GM12878 (cell line): ENCODE measurements around the gene SIK3. TPM values are rescaled to one million over a fixed set of nuclear protein-coding genes. Genes with fewer than 3 reads are reported as not detected.

ENCODE experiments used
- ATAC-seq: fragments of 200-7000 bp; cut with Tn5 transposase; 3 replicates; pipeline ENCODE4 v1.9.1; 2020; ENCODE audit warnings: mild to moderate bottlenecking, moderate library complexity
- BruUV-seq: library from RNA; stranded (reverse); fragments of 400-500 nt; replicated peaks from 2 replicates; lab custom pipeline; 2021; lab: Mats Ljungman, UMichigan
- CTCF ChIA-PET: fragments of 300-600 bp; sonication (Branson Sonifier 250); formaldehyde crosslinking; extraction: SDS; loops from one replicate; lab custom pipeline; 2021; ENCODE audit warnings: inconsistent platforms; lab: Yijun Ruan, JAX
- POLR2A ChIA-PET: fragments of 350-600 bp; formaldehyde crosslinking; extraction: SDS; loops from one replicate; lab custom pipeline; 2021; ENCODE audit warnings: inconsistent platforms; lab: Charles Lee
- RAD21 ChIA-PET: fragments of 300-600 bp; sonication (Branson Sonifier 250); formaldehyde crosslinking; loops from one replicate; lab custom pipeline; 2023; ENCODE audit warnings: antibody characterized with exemption; ENCODE audit not compliant: unreplicated experiment; lab: Charles Lee
- SMC1A ChIA-PET: fragments of 300-600 bp; sonication (Branson Sonifier 250); formaldehyde crosslinking; loops from one replicate; lab custom pipeline; 2023; ENCODE audit not compliant: unreplicated experiment, uncharacterized antibody; lab: Charles Lee
- DNase-seq: peaks from one replicate; pipeline ENCODE4 v3.0.0-alpha.2; 2011; ENCODE audit warnings: low read depth, low spot score
- FAIRE-seq: peaks from 3 replicates; lab custom pipeline; 2011; peaks lifted over from hg19 to GRCh38; lab: Jason Lieb, UNC
- H2AFZ ChIP-seq: 2 replicates; pipeline ENCODE4 v1.6.0; 2011; ENCODE audit warnings: low read depth, low read length, control low read depth; ENCODE audit not compliant: control insufficient read depth
- H3K27ac ChIP-seq: 2 replicates; pipeline ENCODE4 v1.5.1; 2011; ENCODE audit warnings: control low read depth; ENCODE audit not compliant: control insufficient read depth, insufficient read depth
- H3K27me3 ChIP-seq, 2 experiments: replicated peaks in 1 of 2; 2 replicates each; pipeline versions ENCODE4 v1.6.0 to v1.6.1; 2011; ENCODE audit warnings: low read length in 1 of 2; ENCODE audit not compliant: control insufficient read depth in 2 of 2, insufficient read depth in 2 of 2
- H3K36me3 ChIP-seq, 2 experiments: 2 replicates each; pipeline ENCODE4 v1.5.1; 2011; ENCODE audit warnings: low read length in 1 of 2; ENCODE audit not compliant: control insufficient read depth in 2 of 2, insufficient read depth in 2 of 2
- H3K4me1 ChIP-seq: 2 replicates; pipeline ENCODE4 v1.6.1; 2011; ENCODE audit warnings: mild to moderate bottlenecking, low read length, moderate library complexity, mixed read lengths; ENCODE audit not compliant: control insufficient read depth, insufficient read depth
- H3K4me2 ChIP-seq: 2 replicates; pipeline ENCODE4 v1.6.0; 2011; ENCODE audit warnings: control low read depth; ENCODE audit not compliant: control insufficient read depth, insufficient read depth
- H3K4me3 ChIP-seq: fragments of 200-600 bp; sonication (generic); 2 replicates; pipeline ENCODE4 v1.5.1; 2016
- H3K79me2 ChIP-seq: 2 replicates; pipeline ENCODE4 v1.6.0; 2011; ENCODE audit warnings: low read length; ENCODE audit not compliant: control insufficient read depth, insufficient read depth
- H3K9ac ChIP-seq: 2 replicates; pipeline ENCODE4 v1.8.0; 2011; ENCODE audit warnings: low read length, control low read depth, mixed read lengths; ENCODE audit not compliant: control insufficient read depth, insufficient read depth
- H3K9me3 ChIP-seq: replicated peaks from 3 replicates; pipeline ENCODE4 v1.5.1; 2011; ENCODE audit warnings: mild to moderate bottlenecking, low read length; ENCODE audit not compliant: control insufficient read depth, insufficient read depth
- H4K20me1 ChIP-seq: 2 replicates; pipeline ENCODE4 v1.6.0; 2011; ENCODE audit not compliant: control insufficient read depth, insufficient read depth
- BHLHE40 ChIP-seq, 2 experiments: fragments of 450-650 bp in 1 of 2; IDR thresholded peaks; 2 replicates each; pipeline ENCODE4 v1.6.1; 2011 to 2017; ENCODE audit warnings: low read depth in 2 of 2, borderline replicate concordance in 1 of 2, improper control_type of control experiment in 1 of 2, low read length in 1 of 2, mild to moderate bottlenecking in 1 of 2
- CREM ChIP-seq: IDR thresholded peaks from 2 replicates; pipeline ENCODE4 v1.6.1; 2014; ENCODE audit warnings: antibody characterized with exemption, low read depth
- EP300 ChIP-seq, 2 experiments: fragments of 150-350 bp in 1 of 2; IDR thresholded peaks; 2 replicates each; pipeline ENCODE4 v1.6.1; 2011 to 2012; ENCODE audit warnings: low read depth in 2 of 2, low read length in 2 of 2, borderline replicate concordance in 1 of 2, improper control_type of control experiment in 1 of 2, inconsistent platforms in 1 of 2; ENCODE audit not compliant: control insufficient read depth in 1 of 2
- FOXM1 ChIP-seq: IDR thresholded peaks from 2 replicates; pipeline ENCODE4 v1.6.1; 2012; ENCODE audit warnings: low read depth, mild to moderate bottlenecking, inconsistent platforms, low read length, moderate library complexity
- MEF2A ChIP-seq: IDR thresholded peaks from 2 replicates; pipeline ENCODE4 v1.6.1; 2011; ENCODE audit warnings: low read depth, mild to moderate bottlenecking, low read length, moderate library complexity; ENCODE audit not compliant: insufficient read depth
- NBN ChIP-seq: fragments of 450-650 bp; IDR thresholded peaks from 2 replicates; pipeline ENCODE4 v1.6.1; 2016
- NR2C2 ChIP-seq: IDR thresholded peaks from 2 replicates; pipeline ENCODE4 v1.6.1; 2011; ENCODE audit warnings: borderline replicate concordance, low read depth; ENCODE audit not compliant: control insufficient read depth, insufficient read length
- NRF1 ChIP-seq: conservative IDR thresholded peaks from 2 replicates; pipeline ENCODE4 v1.6.1; 2011; ENCODE audit warnings: mild to moderate bottlenecking, low read depth, low read length, improper control_type of control experiment
- PAX8 ChIP-seq: fragments of 450-650 bp; IDR thresholded peaks from 2 replicates; pipeline ENCODE4 v1.6.1; 2017; ENCODE audit warnings: mild to moderate bottlenecking, moderate library complexity
- SIX5 ChIP-seq: IDR thresholded peaks from 2 replicates; pipeline ENCODE4 v1.6.1; 2011; ENCODE audit warnings: mild to moderate bottlenecking, low read depth, low read length, moderate library complexity; ENCODE audit not compliant: severe bottlenecking
- TARDBP ChIP-seq: IDR thresholded peaks from 2 replicates; pipeline ENCODE4 v1.6.1; 2016; ENCODE audit warnings: borderline replicate concordance
- YY1 ChIP-seq: IDR thresholded peaks from 2 replicates; pipeline ENCODE4 v1.6.1; 2011; ENCODE audit warnings: low read depth, mild to moderate bottlenecking, low read length
- ZBED1 ChIP-seq: IDR thresholded peaks from 2 replicates; pipeline ENCODE4 v1.6.1; 2016; ENCODE audit warnings: borderline replicate concordance
- ZNF207 ChIP-seq: fragments of 450-650 bp; IDR thresholded peaks from 2 replicates; pipeline ENCODE4 v1.6.1; 2014; ENCODE audit warnings: antibody characterized with exemption, mild to moderate bottlenecking, borderline replicate concordance
- WGBS: methylation state at CpG from one replicate; pipeline ENCODE4 v1.1.6; 2016; ENCODE audit warnings: low lambda C conversion rate; ENCODE audit not compliant: insufficient replicate concordance, insufficient coverage; ENCODE audit errors: missing lambda C conversion rate; 5-methylcytosine and 5-hydroxymethylcytosine counted together
- in situ Hi-C: fragments of 300-500 bp; cut with MboI; formaldehyde crosslinking; loops from 9 replicates; pipeline ENCODE4 v1.14.3; 2018; ENCODE audit warnings: mixed read lengths
- intact Hi-C: fragments of 100-400 bp; cut with micrococcal nuclease; formaldehyde crosslinking; loops from one replicate; pipeline ENCODE4 v1.14.2; 2022; ENCODE audit not compliant: unreplicated experiment
- polyA plus RNA-seq, 11 experiments: library from polyadenylated mRNA; depleted of rRNA in 4 of 11; unstranded in 6 of 11; stranded (reverse) in 5 of 11; fragments of >200 nt; fragmentation: Nextera tagmentation in 4 of 11; fragmentation: Illumina TruSeq in 1 of 11; extraction: Ambion mirVana in 4 of 11; extraction: Trizol in 1 of 11; gene quantifications; 1 replicate in 1 of 11; 2 replicates in 10 of 11; pipeline versions ENCODE4 v1.2.1 to v1.2.3, GENCODE V29; 2011 to 2016; ENCODE audit warnings: inconsistent platforms in 2 of 11, missing spikeins in 2 of 11, low read depth in 1 of 11
- total RNA-seq, 4 experiments: library from RNA; depleted of rRNA in 3 of 4; stranded (reverse); fragments of >200 nt in 3 of 4; fragmentation: Illumina TruSeq in 1 of 4; extraction: Trizol in 1 of 4; gene quantifications; 2 replicates each; pipeline versions ENCODE4 v1.2.1 to v1.2.3, GENCODE V29; 2013 to 2021
- TF ChIP-seq, protein P1 (sequence below): IDR thresholded peaks from 2 replicates; pipeline ENCODE4 v1.6.1; 2011; ENCODE audit warnings: borderline replicate concordance, low read depth, mild to moderate bottlenecking, moderate library complexity, low read length; ENCODE audit not compliant: insufficient read depth, poor library complexity, severe bottlenecking
- TF ChIP-seq, protein P2 (sequence below): IDR thresholded peaks from 2 replicates; pipeline ENCODE4 v1.6.1; 2011; ENCODE audit warnings: borderline replicate concordance, low read depth, mild to moderate bottlenecking, moderate library complexity, mixed read lengths, low read length; ENCODE audit not compliant: insufficient read depth; ENCODE audit errors: extremely low read length
- TF ChIP-seq, protein P3 (sequence below): IDR thresholded peaks from 2 replicates; pipeline ENCODE4 v1.6.1; 2012; ENCODE audit warnings: low read depth, low read length, improper control_type of control experiment
- TF ChIP-seq, protein P4 (sequence below): fragments of 450-650 bp; IDR thresholded peaks from 2 replicates; pipeline ENCODE4 v1.6.1; 2017; ENCODE audit warnings: mild to moderate bottlenecking, moderate library complexity

The SIK3 gene
- total and polyA plus RNA-seq, 10 of the 15 experiments (the other 5 are each of a cell fraction or from before 2014, with no cell fraction given) = 2.5 to 31.9 (median 11.1) TPM

DNA sequence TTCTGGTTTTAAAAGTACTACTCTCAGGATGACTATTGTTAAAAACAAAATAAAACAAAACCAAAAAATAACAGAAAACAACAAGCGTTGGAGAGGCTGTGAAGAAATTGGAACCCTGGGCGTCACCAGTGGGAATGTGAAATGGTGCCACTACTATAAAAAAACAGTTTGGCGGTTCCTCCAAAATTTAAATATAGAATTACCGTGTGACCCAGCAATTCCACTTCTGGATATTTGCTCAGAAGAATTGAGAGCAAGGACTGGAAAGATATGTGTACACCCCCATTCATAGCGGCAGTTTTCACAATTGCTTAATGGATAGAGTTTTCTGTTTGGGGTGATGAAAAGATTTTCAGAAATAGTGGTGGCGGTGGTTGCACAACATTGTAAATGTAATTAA, 283.7 kb downstream of the SIK3 start:
- RAD21 ChIA-PET = no interaction called here
- H3K27ac ChIP-seq = no peak overlapping the region
- no peak overlapping the region for H2AFZ ChIP-seq
- H3K4me1 ChIP-seq = no peaks in the 10 kb centered on the region
- ATAC-seq (no peak), FAIRE-seq (no peak), DNase-seq (no peak)
- no peaks in the 10 kb centered on the region for H4K20me1 ChIP-seq
- SMC1A ChIA-PET = no interaction called here
- BruUV-seq = no TSS peak
- no peaks in the 10 kb centered on the region for H3K36me3 ChIP-seq
- H3K27me3 ChIP-seq = no peaks in the 10 kb centered on the region
- in situ Hi-C loops = no loop called here
- no peaks in the 10 kb centered on the region for H3K79me2 ChIP-seq
- intact Hi-C loops = no loop called here
- no peak overlapping the region for H3K9ac ChIP-seq
- 53% methylated on average over 6 of the region's 6 CpGs for WGBS
- H3K4me3 ChIP-seq = no peak overlapping the region
- H3K9me3 ChIP-seq = no peaks in the 10 kb centered on the region
- POLR2A ChIA-PET = no interaction called here
- CTCF ChIA-PET = interaction anchor here (1.6 kb wide), 1 partner anchor 66 kb away, joined by 4 read pairs; no protein-coding TSS in a partner anchor
- H3K4me2 ChIP-seq = no peak overlapping the region
- TF ChIP-seq CREM (no peak), TARDBP (no peak), YY1 (no peak), ZBED1 (no peak), NR2C2 (no peak), EP300 (IDR thresholded peaks at IDR 0.05; ENCODE audit: borderline replicate concordance in 1 of 2, control insufficient read depth in 1 of 2, low read depth in 2 of 2, low read length in 2 of 2) (no peak), NBN (no peak), ZNF207 (no peak), FOXM1 (no peak), BHLHE40 (IDR thresholded peaks at IDR 0.05; ENCODE audit: borderline replicate concordance in 1 of 2, low read depth in 2 of 2, low read length in 1 of 2) (no peak), SIX5 (no peak), MEF2A (no peak), NRF1 (no peak), PAX8 (no peak)
- TF ChIP-seq, protein P1, sequence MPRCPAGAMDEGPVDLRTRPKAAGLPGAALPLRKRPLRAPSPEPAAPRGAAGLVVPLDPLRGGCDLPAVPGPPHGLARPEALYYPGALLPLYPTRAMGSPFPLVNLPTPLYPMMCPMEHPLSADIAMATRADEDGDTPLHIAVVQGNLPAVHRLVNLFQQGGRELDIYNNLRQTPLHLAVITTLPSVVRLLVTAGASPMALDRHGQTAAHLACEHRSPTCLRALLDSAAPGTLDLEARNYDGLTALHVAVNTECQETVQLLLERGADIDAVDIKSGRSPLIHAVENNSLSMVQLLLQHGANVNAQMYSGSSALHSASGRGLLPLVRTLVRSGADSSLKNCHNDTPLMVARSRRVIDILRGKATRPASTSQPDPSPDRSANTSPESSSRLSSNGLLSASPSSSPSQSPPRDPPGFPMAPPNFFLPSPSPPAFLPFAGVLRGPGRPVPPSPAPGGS = no peak
- TF ChIP-seq, protein P2, sequence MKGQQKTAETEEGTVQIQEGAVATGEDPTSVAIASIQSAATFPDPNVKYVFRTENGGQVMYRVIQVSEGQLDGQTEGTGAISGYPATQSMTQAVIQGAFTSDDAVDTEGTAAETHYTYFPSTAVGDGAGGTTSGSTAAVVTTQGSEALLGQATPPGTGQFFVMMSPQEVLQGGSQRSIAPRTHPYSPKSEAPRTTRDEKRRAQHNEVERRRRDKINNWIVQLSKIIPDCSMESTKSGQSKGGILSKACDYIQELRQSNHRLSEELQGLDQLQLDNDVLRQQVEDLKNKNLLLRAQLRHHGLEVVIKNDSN = no peak
- TF ChIP-seq, protein P3, sequence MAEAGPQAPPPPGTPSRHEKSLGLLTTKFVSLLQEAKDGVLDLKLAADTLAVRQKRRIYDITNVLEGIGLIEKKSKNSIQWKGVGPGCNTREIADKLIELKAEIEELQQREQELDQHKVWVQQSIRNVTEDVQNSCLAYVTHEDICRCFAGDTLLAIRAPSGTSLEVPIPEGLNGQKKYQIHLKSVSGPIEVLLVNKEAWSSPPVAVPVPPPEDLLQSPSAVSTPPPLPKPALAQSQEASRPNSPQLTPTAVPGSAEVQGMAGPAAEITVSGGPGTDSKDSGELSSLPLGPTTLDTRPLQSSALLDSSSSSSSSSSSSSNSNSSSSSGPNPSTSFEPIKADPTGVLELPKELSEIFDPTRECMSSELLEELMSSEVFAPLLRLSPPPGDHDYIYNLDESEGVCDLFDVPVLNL = no peak
- TF ChIP-seq, protein P4, sequence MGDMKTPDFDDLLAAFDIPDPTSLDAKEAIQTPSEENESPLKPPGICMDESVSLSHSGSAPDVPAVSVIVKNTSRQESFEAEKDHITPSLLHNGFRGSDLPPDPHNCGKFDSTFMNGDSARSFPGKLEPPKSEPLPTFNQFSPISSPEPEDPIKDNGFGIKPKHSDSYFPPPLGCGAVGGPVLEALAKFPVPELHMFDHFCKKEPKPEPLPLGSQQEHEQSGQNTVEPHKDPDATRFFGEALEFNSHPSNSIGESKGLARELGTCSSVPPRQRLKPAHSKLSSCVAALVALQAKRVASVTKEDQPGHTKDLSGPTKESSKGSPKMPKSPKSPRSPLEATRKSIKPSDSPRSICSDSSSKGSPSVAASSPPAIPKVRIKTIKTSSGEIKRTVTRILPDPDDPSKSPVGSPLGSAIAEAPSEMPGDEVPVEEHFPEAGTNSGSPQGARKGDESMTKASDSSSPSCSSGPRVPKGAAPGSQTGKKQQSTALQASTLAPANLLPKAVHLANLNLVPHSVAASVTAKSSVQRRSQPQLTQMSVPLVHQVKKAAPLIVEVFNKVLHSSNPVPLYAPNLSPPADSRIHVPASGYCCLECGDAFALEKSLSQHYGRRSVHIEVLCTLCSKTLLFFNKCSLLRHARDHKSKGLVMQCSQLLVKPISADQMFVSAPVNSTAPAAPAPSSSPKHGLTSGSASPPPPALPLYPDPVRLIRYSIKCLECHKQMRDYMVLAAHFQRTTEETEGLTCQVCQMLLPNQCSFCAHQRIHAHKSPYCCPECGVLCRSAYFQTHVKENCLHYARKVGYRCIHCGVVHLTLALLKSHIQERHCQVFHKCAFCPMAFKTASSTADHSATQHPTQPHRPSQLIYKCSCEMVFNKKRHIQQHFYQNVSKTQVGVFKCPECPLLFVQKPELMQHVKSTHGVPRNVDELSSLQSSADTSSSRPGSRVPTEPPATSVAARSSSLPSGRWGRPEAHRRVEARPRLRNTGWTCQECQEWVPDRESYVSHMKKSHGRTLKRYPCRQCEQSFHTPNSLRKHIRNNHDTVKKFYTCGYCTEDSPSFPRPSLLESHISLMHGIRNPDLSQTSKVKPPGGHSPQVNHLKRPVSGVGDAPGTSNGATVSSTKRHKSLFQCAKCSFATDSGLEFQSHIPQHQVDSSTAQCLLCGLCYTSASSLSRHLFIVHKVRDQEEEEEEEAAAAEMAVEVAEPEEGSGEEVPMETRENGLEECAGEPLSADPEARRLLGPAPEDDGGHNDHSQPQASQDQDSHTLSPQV = no peak
